Hepatic stellate cell (primary cell): ENCODE data around the gene ITSN1.
"Not testable (repeated sequence)": the region's sequence is repeated elsewhere in the genome, so short reads cannot be mapped to it uniquely, and the experiment has no call there.

Experiments used
- DNase-seq: peaks from one replicate; pipeline ENCODE4 v3.0.0; 2011; ENCODE audit warnings: low spot score

The ITSN1 gene

GRCh38 chr21:33843216-33843615 is 200.9 kb downstream of the ITSN1 start:
- no peak for DNase-seq

- no peak for DNase-seq
Measured at GRCh38 chr21:33844104-33844889, 202.0 kb downstream of the ITSN1 start.

GRCh38 chr21:33844890-33845205 is 202.5 kb downstream of the ITSN1 start:
- DNase-seq = no peak

GRCh38 chr21:33846141-33846540 is 203.8 kb downstream of the ITSN1 start:
- DNase-seq = no peak

- no peak for DNase-seq
Measured at GRCh38 chr21:33847588-33848248, 205.4 kb downstream of the ITSN1 start.

- no peak for DNase-seq
Measured at GRCh38 chr21:33848249-33848953, 206.1 kb downstream of the ITSN1 start.

- DNase-seq = no peak
Measured at GRCh38 chr21:33849834-33850233, 207.5 kb downstream of the ITSN1 start.

- DNase-seq = no peak
Measured at GRCh38 chr21:33850401-33850800, 208.1 kb downstream of the ITSN1 start.

- DNase-seq = no peak
Measured at GRCh38 chr21:33850985-33851384, 208.7 kb downstream of the ITSN1 start.

GRCh38 chr21:33852485-33852884 is 210.2 kb downstream of the ITSN1 start:
- DNase-seq = no peak

GRCh38 chr21:33854604-33855003 is 212.3 kb downstream of the ITSN1 start:
- DNase-seq = peak; percentile 30

- no peak for DNase-seq
Measured at GRCh38 chr21:33855190-33855589, 212.9 kb downstream of the ITSN1 start.

- no peak for DNase-seq
Measured at GRCh38 chr21:33856893-33857527, 214.7 kb downstream of the ITSN1 start.

- DNase-seq = no peak
Measured at GRCh38 chr21:33857846-33858666, 215.8 kb downstream of the ITSN1 start.

GRCh38 chr21:33858667-33859372 is 216.5 kb downstream of the ITSN1 start:
- no peak for DNase-seq

GRCh38 chr21:33859373-33860102 is 217.2 kb downstream of the ITSN1 start:
- DNase-seq = no peak

- no peak for DNase-seq
Measured at GRCh38 chr21:33860332-33860879, 218.1 kb downstream of the ITSN1 start.

- DNase-seq = no peak
Measured at GRCh38 chr21:33861125-33861524, 218.8 kb downstream of the ITSN1 start.

GRCh38 chr21:33863191-33863590 is 220.9 kb downstream of the ITSN1 start:
- not testable (repeated sequence) for DNase-seq

- no peak for DNase-seq
Measured at GRCh38 chr21:33864150-33864549, 221.8 kb downstream of the ITSN1 start.
